Uterus (tissue), 2 donors: ENCODE data around the gene APAF1.

ENCODE experiments used
- POLR2A ChIP-seq, 2 donors: fragments of 450-650 bp; IDR thresholded peaks; one replicate each; pipeline ENCODE4 v1.6.1; 2016; ENCODE audit warnings: antibody characterized with exemption in 2 of 2, mild to moderate bottlenecking in 1 of 2, moderate library complexity in 1 of 2
- TF ChIP-seq, protein P1 (sequence below), 4 experiments: fragments of 200-600 bp in 2 of 4; fragments of 450-650 bp in 2 of 4; sonication (generic) in 2 of 4; IDR thresholded peaks; one replicate each; pipeline ENCODE4 v1.5.1; 2016 to 2019; ENCODE audit warnings: antibody characterized with exemption in 4 of 4, mild to moderate bottlenecking in 2 of 4, moderate library complexity in 1 of 4

DNA sequence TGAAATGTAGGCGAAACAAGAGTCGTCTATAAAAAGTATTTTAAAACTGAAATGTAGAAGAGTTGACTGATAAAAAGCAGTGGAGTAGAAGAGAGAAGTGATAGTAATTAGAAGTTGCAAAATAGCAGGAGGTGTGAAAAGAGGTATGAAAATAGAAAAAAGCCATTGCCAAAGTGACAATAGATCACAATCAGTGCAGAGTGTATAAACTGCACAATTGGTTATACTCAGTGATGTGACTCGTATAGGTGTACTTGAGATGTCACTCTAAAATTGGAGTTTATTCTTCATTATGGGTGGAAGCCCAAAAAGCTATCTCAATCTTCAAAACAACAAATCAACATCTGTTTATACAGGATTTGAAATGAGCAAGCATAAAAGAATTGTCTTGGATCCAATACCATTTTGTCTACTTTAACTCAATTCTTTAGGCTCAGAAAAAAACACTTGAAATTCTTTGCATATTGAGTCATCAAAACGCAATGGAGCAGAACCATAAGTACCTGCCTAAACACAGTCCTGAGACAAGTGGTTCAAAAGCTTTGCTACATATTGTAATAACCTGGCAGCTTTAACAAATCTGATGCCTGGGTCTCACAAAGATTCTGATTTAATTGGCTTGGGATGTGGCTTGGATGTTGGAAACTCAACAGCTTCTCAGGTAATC lies 9.3 kb upstream of the APAF1 start:
- TF ChIP-seq, protein P1, sequence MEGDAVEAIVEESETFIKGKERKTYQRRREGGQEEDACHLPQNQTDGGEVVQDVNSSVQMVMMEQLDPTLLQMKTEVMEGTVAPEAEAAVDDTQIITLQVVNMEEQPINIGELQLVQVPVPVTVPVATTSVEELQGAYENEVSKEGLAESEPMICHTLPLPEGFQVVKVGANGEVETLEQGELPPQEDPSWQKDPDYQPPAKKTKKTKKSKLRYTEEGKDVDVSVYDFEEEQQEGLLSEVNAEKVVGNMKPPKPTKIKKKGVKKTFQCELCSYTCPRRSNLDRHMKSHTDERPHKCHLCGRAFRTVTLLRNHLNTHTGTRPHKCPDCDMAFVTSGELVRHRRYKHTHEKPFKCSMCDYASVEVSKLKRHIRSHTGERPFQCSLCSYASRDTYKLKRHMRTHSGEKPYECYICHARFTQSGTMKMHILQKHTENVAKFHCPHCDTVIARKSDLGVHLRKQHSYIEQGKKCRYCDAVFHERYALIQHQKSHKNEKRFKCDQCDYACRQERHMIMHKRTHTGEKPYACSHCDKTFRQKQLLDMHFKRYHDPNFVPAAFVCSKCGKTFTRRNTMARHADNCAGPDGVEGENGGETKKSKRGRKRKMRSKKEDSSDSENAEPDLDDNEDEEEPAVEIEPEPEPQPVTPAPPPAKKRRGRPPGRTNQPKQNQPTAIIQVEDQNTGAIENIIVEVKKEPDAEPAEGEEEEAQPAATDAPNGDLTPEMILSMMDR (IDR thresholded peaks at IDR 0.05), result no peak
- TF ChIP-seq POLR2A (IDR thresholded peaks at IDR 0.05), result no peak
